MCF 10A (cell line): ENCODE data around the gene CNNM3. TPM values are rescaled to one million over a fixed set of nuclear protein-coding genes. Genes with fewer than 3 reads are reported as not detected.

ENCODE experiments used
- BruUV-seq: library from RNA; stranded (reverse); fragments of 400-500 nt; replicated peaks from 2 replicates; lab custom pipeline; 2021; lab: Mats Ljungman, UMichigan
- CTCF ChIA-PET: fragments of 300-600 bp; sonication (Branson Sonifier 250); formaldehyde crosslinking; extraction: SDS; loops from one replicate; lab custom pipeline; 2021; ENCODE audit warnings: antibody characterized with exemption, inconsistent platforms; lab: Yijun Ruan, JAX
- POLR2A ChIA-PET: fragments of 300-600, 350-650 bp; sonication (Branson Sonifier 250); formaldehyde crosslinking; extraction: SDS; loops from one replicate; lab custom pipeline; 2020; ENCODE audit warnings: antibody characterized with exemption, inconsistent platforms; lab: Yijun Ruan, JAX
- DNase-seq: peaks from one replicate; pipeline ENCODE4 v3.0.0-alpha.2; 2018; ENCODE audit not compliant: unreplicated experiment
- H3K27ac Mint-ChIP-seq: one replicate; pipeline ENCODE4 v1.8.0; 2022; ENCODE audit warnings: mild to moderate bottlenecking, low read depth, mixed read lengths; ENCODE audit not compliant: unreplicated experiment
- H3K27me3 Mint-ChIP-seq: one replicate; pipeline ENCODE4 v1.8.0; 2022; ENCODE audit warnings: mixed read lengths; ENCODE audit not compliant: insufficient read depth, unreplicated experiment
- H3K36me3 Mint-ChIP-seq: one replicate; pipeline ENCODE4 v1.8.0; 2022; ENCODE audit warnings: mild to moderate bottlenecking, moderate library complexity, mixed read lengths; ENCODE audit not compliant: insufficient read depth, unreplicated experiment
- H3K4me1 Mint-ChIP-seq: one replicate; pipeline ENCODE4 v1.8.0; 2022; ENCODE audit warnings: mixed read lengths; ENCODE audit not compliant: insufficient read depth, unreplicated experiment
- H3K4me3 Mint-ChIP-seq: one replicate; pipeline ENCODE4 v1.8.0; 2022; ENCODE audit warnings: mild to moderate bottlenecking, moderate library complexity, mixed read lengths; ENCODE audit not compliant: unreplicated experiment
- H3K9me3 Mint-ChIP-seq: one replicate; pipeline ENCODE4 v1.8.0; 2022; ENCODE audit warnings: mixed read lengths; ENCODE audit not compliant: unreplicated experiment
- intact Hi-C: fragments of 100-400 bp; cut with micrococcal nuclease; formaldehyde crosslinking; loops from 2 replicates; pipeline ENCODE4 v1.14.1; 2022
- total RNA-seq: library from RNA; stranded (reverse); gene quantifications from 2 replicates; pipeline ENCODE4 v1.2.3, GENCODE V29; 2022
- TF ChIP-seq, protein P1 (sequence below): fragments of 200-600 bp; IDR thresholded peaks from one replicate; pipeline ENCODE4 v1.8.0; 2022; ENCODE audit warnings: antibody characterized with exemption, mild to moderate bottlenecking; ENCODE audit not compliant: unreplicated experiment

Gene CNNM3
- total RNA-seq, 1 experiment from 2014 or later = 9.1 TPM

DNA sequence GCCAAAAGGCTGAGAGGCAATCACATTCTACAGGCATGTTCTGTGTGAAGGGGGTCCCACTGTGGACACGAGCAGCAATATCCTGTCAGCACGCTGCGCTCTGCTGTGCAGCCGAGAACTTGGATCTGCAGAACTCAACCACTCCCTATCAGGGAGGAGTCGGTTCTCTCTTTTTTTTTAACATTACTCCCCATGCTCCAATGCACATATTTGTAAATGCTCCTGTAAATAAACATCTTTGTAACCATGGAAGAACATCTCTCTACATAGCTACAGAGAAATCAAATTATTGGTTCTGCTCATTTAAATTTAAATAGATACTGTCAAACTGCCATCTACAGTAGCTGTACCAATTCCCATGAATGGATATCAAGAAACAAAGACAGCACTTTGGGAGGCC, 30.8 kb downstream of the CNNM3 start:
- H3K4me1 Mint-ChIP-seq = no peaks in the 10 kb centered on the region
- H3K9me3 Mint-ChIP-seq = no peaks in the 10 kb centered on the region
- H3K4me3 Mint-ChIP-seq = no peak overlapping the region
- ChIA-PET CTCF (interaction anchor here (0.6 to 1.1 kb wide), 2 partner anchors 30 to 104 kb away, joined by 3 to 4 read pairs; no protein-coding TSS in a partner anchor), POLR2A (interaction anchor here (1.1 kb wide), 1 partner anchor 10 kb away, joined by 3 read pairs; no protein-coding TSS in a partner anchor)
- no peak for DNase-seq
- intact Hi-C loops = no loop called here
- no peaks in the 10 kb centered on the region for H3K27me3 Mint-ChIP-seq
- peaks cover 48% of the 10 kb centered on the region for H3K36me3 Mint-ChIP-seq
- BruUV-seq = no TSS peak
- TF ChIP-seq, protein P1, sequence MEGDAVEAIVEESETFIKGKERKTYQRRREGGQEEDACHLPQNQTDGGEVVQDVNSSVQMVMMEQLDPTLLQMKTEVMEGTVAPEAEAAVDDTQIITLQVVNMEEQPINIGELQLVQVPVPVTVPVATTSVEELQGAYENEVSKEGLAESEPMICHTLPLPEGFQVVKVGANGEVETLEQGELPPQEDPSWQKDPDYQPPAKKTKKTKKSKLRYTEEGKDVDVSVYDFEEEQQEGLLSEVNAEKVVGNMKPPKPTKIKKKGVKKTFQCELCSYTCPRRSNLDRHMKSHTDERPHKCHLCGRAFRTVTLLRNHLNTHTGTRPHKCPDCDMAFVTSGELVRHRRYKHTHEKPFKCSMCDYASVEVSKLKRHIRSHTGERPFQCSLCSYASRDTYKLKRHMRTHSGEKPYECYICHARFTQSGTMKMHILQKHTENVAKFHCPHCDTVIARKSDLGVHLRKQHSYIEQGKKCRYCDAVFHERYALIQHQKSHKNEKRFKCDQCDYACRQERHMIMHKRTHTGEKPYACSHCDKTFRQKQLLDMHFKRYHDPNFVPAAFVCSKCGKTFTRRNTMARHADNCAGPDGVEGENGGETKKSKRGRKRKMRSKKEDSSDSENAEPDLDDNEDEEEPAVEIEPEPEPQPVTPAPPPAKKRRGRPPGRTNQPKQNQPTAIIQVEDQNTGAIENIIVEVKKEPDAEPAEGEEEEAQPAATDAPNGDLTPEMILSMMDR = no peak
- H3K27ac Mint-ChIP-seq = no peak overlapping the region

DNA sequence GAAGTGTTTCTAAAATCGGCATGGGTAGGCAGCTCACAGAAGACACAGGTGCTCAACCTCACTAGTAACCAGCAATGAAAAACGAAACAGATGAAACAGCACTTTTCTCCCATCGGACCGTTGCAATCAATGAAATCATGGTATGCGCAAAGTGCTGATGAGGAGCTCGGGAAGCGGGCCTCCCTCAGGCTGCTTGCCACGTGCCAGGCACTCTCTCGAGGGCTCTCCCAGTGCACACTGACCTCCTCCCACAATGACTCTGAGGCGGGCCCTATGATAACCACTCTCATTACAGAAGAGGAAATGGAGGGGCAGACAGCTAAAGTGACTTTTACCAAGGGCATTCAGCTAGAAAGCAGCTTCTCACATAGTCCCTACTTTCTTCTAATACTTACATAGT, 31.5 kb downstream of the CNNM3 start:
- peaks cover 56% of the 10 kb centered on the region for H3K36me3 Mint-ChIP-seq

GRCh38 chr2:96848264-96848663, 32.2 kb downstream of the CNNM3 start:
- POLR2A ChIA-PET = interaction anchor here (0.5 to 1.9 kb wide), 2 partner anchors 9 to 1133 kb away, joined by 4 to 7 read pairs; partner anchors contain the start of gene ANKRD39

More for the DNA sequence above, 31.5 kb downstream of the CNNM3 start:
- intact Hi-C loops = no loop called here
- TF ChIP-seq, protein P1 = no peak
- H3K4me1 Mint-ChIP-seq = no peaks in the 10 kb centered on the region
- H3K27ac Mint-ChIP-seq = no peak overlapping the region
- DNase-seq = no peak
- BruUV-seq = no TSS peak
- H3K27me3 Mint-ChIP-seq = no peaks in the 10 kb centered on the region
- no peaks in the 10 kb centered on the region for H3K9me3 Mint-ChIP-seq
- H3K4me3 Mint-ChIP-seq = no peak overlapping the region
- ChIA-PET CTCF (interaction anchor here (0.6 to 1.1 kb wide), 4 partner anchors 10 to 103 kb away, joined by 3 to 4 read pairs (median 4); partner anchors contain the start of gene ANKRD39), POLR2A (interaction anchor here (1.1 to 1.9 kb wide), 2 partner anchors 9 to 10 kb away, joined by 3 to 7 read pairs; partner anchors contain the start of gene ANKRD39)

GRCh38 chr2:96852667-96853066, 36.6 kb downstream of the CNNM3 start:
- CTCF ChIA-PET = interaction anchor here (0.6 to 2.0 kb wide), 5 partner anchors 61 to 846 kb away, joined by 3 to 13 read pairs (median 3); no protein-coding TSS in a partner anchor
- BruUV-seq = no TSS peak
- TF ChIP-seq, protein P1 = no peak
- POLR2A ChIA-PET = no interaction called here
- peaks cover 14% of the 10 kb centered on the region for H3K4me1 Mint-ChIP-seq
- no peak overlapping the region for H3K27ac Mint-ChIP-seq
- DNase-seq = no peak
- peaks cover 52% of the 10 kb centered on the region for H3K36me3 Mint-ChIP-seq
- intact Hi-C loops = no loop called here
- no peaks in the 10 kb centered on the region for H3K9me3 Mint-ChIP-seq
- no peak overlapping the region for H3K4me3 Mint-ChIP-seq
- H3K27me3 Mint-ChIP-seq = no peaks in the 10 kb centered on the region

More at GRCh38 chr2:96848264-96848663, 32.2 kb downstream of the CNNM3 start:
- no peak for DNase-seq
- Mint-ChIP-seq H3K4me3 (no peak overlapping the region), H3K27ac (no peak overlapping the region), H3K27me3 (no peaks in the 10 kb centered on the region), H3K9me3 (no peaks in the 10 kb centered on the region), H3K4me1 (no peaks in the 10 kb centered on the region), H3K36me3 (peaks cover 63% of the 10 kb centered on the region)
- intact Hi-C loops = no loop called here
- no TSS peak for BruUV-seq
- TF ChIP-seq, protein P1 = no peak
- CTCF ChIA-PET = interaction anchor here (0.6 to 1.3 kb wide), 2 partner anchors 9 to 47 kb away, joined by 3 to 7 read pairs; partner anchors contain the start of gene ANKRD39
